Nephron progenitor cell (in vitro differentiated cells): ENCODE measurements around the gene STXBP6.

Experiments used
- DNase-seq: peaks from one replicate; pipeline ENCODE4 v3.0.0; 2021
- H3K27ac Mint-ChIP-seq: 2 replicates; pipeline ENCODE4 v1.8.0; 2021; ENCODE audit warnings: mild to moderate bottlenecking, moderate library complexity, mixed read lengths
- H3K27me3 Mint-ChIP-seq: 2 replicates; pipeline ENCODE4 v1.8.0; 2021; ENCODE audit warnings: mild to moderate bottlenecking, low read depth, mixed read lengths; ENCODE audit not compliant: poor library complexity
- H3K36me3 Mint-ChIP-seq: 2 replicates; pipeline ENCODE4 v1.8.0; 2021; ENCODE audit warnings: low read depth, mixed read lengths
- H3K4me1 Mint-ChIP-seq: 2 replicates; pipeline ENCODE4 v1.8.0; 2021; ENCODE audit warnings: mixed read lengths
- H3K4me3 Mint-ChIP-seq: 2 replicates; pipeline ENCODE4 v1.8.0; 2021; ENCODE audit warnings: mild to moderate bottlenecking, moderate library complexity, mixed read lengths
- H3K9me3 Mint-ChIP-seq: 2 replicates; pipeline ENCODE4 v1.8.0; 2021; ENCODE audit warnings: mild to moderate bottlenecking, moderate library complexity, mixed read lengths
- TF ChIP-seq, protein P1 (sequence below): fragments of 200-600 bp; sonication (generic); IDR thresholded peaks from 2 replicates; pipeline ENCODE4 v1.5.0; 2021; ENCODE audit warnings: antibody characterized with exemption

The STXBP6 gene

DNA sequence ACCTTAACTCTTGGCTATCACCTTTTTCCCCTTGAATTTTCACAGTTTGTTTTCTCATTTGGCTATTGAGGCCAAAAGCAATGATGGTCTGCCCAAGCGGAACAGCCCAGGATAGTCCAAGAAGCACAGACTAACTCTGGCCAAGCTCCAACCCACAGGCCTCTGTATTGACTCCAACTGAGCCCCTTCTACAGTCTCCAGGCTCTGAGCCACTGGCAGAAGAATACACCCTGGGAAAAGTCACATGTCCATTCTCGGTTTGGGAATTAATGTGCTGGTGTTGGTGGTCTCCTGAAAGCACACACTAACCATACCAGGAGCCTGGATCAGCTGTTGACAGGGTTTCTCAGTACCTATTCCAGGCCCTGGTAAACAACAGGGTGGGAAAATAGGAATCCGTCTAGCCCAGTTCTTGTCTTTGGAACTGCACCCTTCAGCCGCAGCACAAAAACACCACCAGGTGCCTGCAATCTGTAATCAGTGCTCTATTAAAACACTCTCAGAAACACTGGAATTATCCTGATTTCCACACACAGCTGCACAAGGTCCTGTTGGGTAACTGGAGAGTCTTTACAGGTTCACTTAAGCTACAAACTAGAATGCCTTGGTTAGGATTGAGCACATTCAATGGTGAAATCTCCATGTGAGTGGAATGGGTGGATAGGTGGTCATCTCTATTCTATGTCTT, 63.6 kb downstream of the STXBP6 start:
- Mint-ChIP-seq H3K27me3 (no peaks in the 10 kb centered on the region), H3K4me1 (peaks cover 12% of the 10 kb centered on the region), H3K27ac (no peak overlapping the region), H3K36me3 (peaks cover 23% of the 10 kb centered on the region), H3K9me3 (no peaks in the 10 kb centered on the region), H3K4me3 (no peak overlapping the region)
- TF ChIP-seq, protein P1, sequence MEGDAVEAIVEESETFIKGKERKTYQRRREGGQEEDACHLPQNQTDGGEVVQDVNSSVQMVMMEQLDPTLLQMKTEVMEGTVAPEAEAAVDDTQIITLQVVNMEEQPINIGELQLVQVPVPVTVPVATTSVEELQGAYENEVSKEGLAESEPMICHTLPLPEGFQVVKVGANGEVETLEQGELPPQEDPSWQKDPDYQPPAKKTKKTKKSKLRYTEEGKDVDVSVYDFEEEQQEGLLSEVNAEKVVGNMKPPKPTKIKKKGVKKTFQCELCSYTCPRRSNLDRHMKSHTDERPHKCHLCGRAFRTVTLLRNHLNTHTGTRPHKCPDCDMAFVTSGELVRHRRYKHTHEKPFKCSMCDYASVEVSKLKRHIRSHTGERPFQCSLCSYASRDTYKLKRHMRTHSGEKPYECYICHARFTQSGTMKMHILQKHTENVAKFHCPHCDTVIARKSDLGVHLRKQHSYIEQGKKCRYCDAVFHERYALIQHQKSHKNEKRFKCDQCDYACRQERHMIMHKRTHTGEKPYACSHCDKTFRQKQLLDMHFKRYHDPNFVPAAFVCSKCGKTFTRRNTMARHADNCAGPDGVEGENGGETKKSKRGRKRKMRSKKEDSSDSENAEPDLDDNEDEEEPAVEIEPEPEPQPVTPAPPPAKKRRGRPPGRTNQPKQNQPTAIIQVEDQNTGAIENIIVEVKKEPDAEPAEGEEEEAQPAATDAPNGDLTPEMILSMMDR = no peak
- no peak for DNase-seq

DNA sequence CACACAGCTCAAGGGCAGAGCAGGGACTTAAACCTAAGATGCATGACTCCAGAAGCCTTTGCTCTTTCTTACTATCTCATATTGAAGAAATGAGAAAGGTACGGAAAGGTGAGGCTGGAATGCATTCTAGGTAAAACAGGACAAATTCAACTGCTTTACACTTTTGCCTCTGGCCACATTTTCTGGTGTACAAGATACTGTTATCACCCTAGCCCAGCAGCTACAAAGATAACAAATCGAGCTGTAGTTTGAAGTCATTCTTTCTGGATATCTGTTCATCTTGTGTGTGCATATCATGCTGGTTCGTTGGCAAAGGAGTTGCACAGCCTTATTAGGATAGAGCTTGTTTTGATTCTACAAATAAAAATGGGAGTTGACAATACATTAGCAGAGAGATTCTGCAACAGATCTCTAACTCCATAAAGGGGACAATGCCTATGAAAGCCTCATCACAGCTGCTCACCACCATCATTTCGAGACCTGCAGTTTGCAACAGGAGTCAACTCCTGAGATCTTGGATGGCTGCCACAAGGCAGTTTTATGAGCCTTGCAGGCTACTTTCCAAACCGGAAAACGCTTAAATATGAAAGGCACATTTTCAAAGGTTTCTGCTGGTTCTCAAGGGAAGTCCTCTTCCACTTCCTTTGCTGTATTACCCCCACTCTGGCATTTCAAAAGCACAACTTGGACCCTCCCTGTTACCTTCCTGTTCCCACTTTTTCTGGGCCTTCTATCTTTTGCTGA, 64.9 kb downstream of the STXBP6 start:
- Mint-ChIP-seq H3K36me3 (peaks cover 22% of the 10 kb centered on the region), H3K9me3 (no peaks in the 10 kb centered on the region), H3K27ac (no peak overlapping the region), H3K4me1 (peaks cover 9% of the 10 kb centered on the region), H3K4me3 (no peak overlapping the region), H3K27me3 (no peaks in the 10 kb centered on the region)
- TF ChIP-seq, protein P1 = no peak
- no peak for DNase-seq

DNA sequence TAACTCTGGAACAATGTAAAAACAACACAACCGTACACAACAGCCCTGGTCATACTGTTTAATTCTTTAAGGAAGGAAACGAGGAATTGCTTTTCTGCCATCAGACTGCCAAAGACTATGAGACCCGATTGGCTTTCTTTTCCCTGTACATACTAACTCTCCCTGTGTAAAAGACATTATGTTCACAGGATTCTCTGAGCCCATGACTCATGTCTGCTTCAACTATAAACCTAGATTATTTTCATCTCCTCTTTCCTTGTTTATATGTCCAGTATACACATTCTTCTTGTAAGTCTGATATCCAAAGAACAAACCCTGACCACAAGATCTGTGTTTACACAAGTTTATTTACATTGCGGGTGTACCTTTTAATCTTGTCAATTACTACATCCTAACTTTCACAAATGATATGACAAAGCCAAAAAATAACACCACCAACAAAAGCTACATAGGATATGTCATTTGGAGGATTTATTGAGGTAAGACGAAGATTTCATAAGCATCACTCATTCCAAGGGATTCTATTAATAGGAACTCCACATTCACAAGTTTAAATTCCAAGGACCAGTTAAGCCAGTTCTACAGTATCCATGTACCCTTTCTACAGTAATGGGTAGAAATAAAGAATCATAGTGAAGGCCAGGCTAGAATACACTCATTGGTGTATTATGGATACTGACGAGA, 67.3 kb downstream of the STXBP6 start:
- no peaks in the 10 kb centered on the region for H3K9me3 Mint-ChIP-seq
- H3K36me3 Mint-ChIP-seq = peaks cover 12% of the 10 kb centered on the region
- DNase-seq = no peak
- TF ChIP-seq, protein P1 = no peak
- no peaks in the 10 kb centered on the region for H3K27me3 Mint-ChIP-seq
- no peak overlapping the region for H3K27ac Mint-ChIP-seq
- H3K4me3 Mint-ChIP-seq = no peak overlapping the region
- peaks cover 4% of the 10 kb centered on the region for H3K4me1 Mint-ChIP-seq

DNA sequence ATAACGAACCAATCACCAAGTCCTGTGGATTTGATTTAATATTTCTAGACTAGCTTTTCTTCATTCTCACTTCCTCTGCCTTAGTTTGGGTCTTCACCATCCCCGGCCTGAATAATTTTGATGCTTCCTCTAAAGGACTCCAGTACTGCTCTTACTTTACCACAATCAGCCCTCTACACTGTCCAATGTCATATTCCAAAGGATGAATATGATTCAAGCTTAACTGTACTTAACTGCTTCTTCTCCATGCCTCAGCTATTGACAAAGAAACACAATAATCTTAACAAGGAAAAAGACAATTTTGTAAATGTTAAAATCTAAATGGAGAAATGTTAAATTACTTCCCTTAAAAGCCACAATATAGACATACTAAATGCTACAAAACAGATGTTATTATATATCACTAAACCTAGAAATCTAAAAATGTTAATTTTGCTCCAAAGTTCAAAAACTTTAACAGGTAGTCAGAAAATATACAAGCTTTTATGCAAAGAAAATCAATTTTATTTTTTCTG, 70.2 kb downstream of the STXBP6 start:
- Mint-ChIP-seq H3K36me3 (no peaks in the 10 kb centered on the region), H3K9me3 (no peaks in the 10 kb centered on the region), H3K27ac (no peak overlapping the region), H3K4me3 (no peak overlapping the region), H3K27me3 (no peaks in the 10 kb centered on the region), H3K4me1 (no peaks in the 10 kb centered on the region)
- TF ChIP-seq, protein P1 = no peak
- DNase-seq = no peak

DNA sequence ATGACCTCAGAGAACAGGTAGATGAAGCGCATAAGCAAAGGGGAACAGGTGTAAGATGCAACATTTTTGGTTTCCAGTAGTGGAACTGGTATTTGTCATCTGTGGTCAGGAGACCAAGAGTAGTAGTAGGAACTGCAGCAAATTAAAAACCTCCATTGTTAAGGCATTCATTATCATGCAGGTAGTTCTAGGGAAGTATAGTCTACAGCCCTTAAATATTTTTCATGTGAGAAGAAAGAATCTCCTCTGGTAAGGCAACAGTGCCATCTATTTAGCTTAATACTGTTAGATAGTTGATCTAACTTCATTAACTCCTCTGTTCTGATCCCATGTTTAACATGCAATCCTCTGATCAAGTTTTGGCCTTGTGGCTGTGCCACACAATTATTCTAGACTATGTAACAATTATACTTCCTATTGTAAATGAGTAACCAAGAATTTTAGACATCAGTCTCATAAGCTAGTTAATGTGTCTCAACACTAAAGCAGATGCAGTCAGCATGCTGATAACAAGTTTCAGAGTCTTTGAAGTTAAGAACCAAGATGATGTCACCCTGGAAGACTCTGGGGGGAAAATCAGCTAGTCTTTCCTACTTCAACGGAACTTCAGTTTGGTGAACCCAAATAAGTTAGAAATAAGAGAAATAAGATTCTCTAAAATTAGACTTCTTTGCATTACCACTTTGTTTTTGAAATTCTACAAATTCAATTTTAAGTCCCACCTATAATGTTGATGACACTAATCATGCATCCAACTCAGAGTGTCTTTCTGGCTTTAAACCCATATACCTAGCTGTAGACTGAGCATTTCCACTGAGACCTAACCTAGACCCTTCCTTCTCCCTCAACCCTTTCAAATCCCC, 70.9 kb downstream of the STXBP6 start:
- H3K27ac Mint-ChIP-seq = no peak overlapping the region
- no peak overlapping the region for H3K4me3 Mint-ChIP-seq
- DNase-seq = no peak
- no peaks in the 10 kb centered on the region for H3K9me3 Mint-ChIP-seq
- H3K4me1 Mint-ChIP-seq = no peaks in the 10 kb centered on the region
- H3K27me3 Mint-ChIP-seq = no peaks in the 10 kb centered on the region
- no peaks in the 10 kb centered on the region for H3K36me3 Mint-ChIP-seq
- TF ChIP-seq, protein P1 = no peak
